ENCODE data around the gene GOLGB1.

GRCh38 chr3:121737644-121738043, 11.9 kb downstream of the GOLGB1 start:
- TF ChIP-seq CTCF (IDR thresholded peaks at IDR 0.05): no peak
- no peak for TF ChIP-seq EP300 (IDR thresholded peaks at IDR 0.05)
